OCI-LY1 (cell line): ENCODE measurements around the gene CBX6.

Experiments used
- H2AFZ ChIP-seq: fragments of 200-600 bp; sonication (generic), shearing (Covaris generic); 2 replicates; pipeline ENCODE4 v1.6.0; 2014; ENCODE audit warnings: antibody characterized with exemption, mild to moderate bottlenecking, low read length
- H3F3A ChIP-seq: fragments of 200-600 bp; sonication (generic), shearing (Covaris generic); 2 replicates; pipeline ENCODE4 v1.6.0; 2014; ENCODE audit warnings: mild to moderate bottlenecking, antibody characterized with exemption, low read length, moderate library complexity; ENCODE audit not compliant: insufficient read depth
- H3K27ac ChIP-seq: fragments of 200-600 bp; sonication (generic); 2 replicates; pipeline ENCODE4 v1.5.1; 2014; ENCODE audit warnings: low read length, mixed run types, mild to moderate bottlenecking, low read depth; ENCODE audit not compliant: poor library complexity, severe bottlenecking
- H3K27me3 ChIP-seq: fragments of 200-600 bp; sonication (generic); 2 replicates; pipeline ENCODE4 v1.6.0; 2014; ENCODE audit warnings: antibody characterized with exemption, mild to moderate bottlenecking, low read length, moderate library complexity; ENCODE audit not compliant: insufficient read depth
- H3K36me3 ChIP-seq: fragments of 200-600 bp; sonication (generic); 2 replicates; pipeline ENCODE4 v1.6.1; 2014; ENCODE audit warnings: mild to moderate bottlenecking, antibody characterized with exemption, low read length, moderate library complexity, mixed read lengths; ENCODE audit not compliant: insufficient read depth
- H3K4me1 ChIP-seq: fragments of 200-600 bp; sonication (generic); 2 replicates; pipeline ENCODE4 v1.5.1; 2014; ENCODE audit warnings: mild to moderate bottlenecking, low read length, moderate library complexity; ENCODE audit not compliant: insufficient read depth, severe bottlenecking
- H3K4me2 ChIP-seq: fragments of 200-600 bp; sonication (generic), shearing (Covaris generic); 2 replicates; pipeline ENCODE4 v1.6.1; 2014; ENCODE audit warnings: low read length
- H3K4me3 ChIP-seq: fragments of 200-600 bp; sonication (generic); 2 replicates; pipeline ENCODE4 v1.5.1; 2014; ENCODE audit warnings: low read length, low read depth, mild to moderate bottlenecking, mixed read lengths; ENCODE audit not compliant: poor library complexity, severe bottlenecking
- H3K79me2 ChIP-seq: fragments of 200-600 bp; shearing (Covaris generic); 2 replicates; pipeline ENCODE4 v1.6.1; 2016; ENCODE audit warnings: mixed run types, low read length, mixed read lengths; ENCODE audit not compliant: insufficient read depth
- H3K9ac ChIP-seq: fragments of 200-600 bp; sonication (generic), shearing (Covaris generic); 2 replicates; pipeline ENCODE4 v1.6.1; 2014; ENCODE audit warnings: mild to moderate bottlenecking, low read length, mixed read lengths
- H3K9me2 ChIP-seq: fragments of 200-600 bp; sonication (generic), shearing (Covaris generic); 2 replicates; pipeline ENCODE4 v1.6.1; 2014; ENCODE audit warnings: low read depth, mild to moderate bottlenecking, low read length, mixed read lengths
- H3K9me3 ChIP-seq: fragments of 200-600 bp; shearing (Covaris generic); 2 replicates; pipeline ENCODE4 v1.6.1; 2014; ENCODE audit warnings: low read length, mixed read lengths
- H4K20me1 ChIP-seq: fragments of 200-600 bp; sonication (generic), shearing (Covaris generic); 2 replicates; pipeline ENCODE4 v1.6.0; 2016; ENCODE audit warnings: mild to moderate bottlenecking, low read length; ENCODE audit not compliant: insufficient read depth
- EZH2 ChIP-seq: fragments of 200-600 bp; sonication (generic), shearing (Covaris generic); IDR thresholded peaks from 2 replicates; pipeline ENCODE4 v1.8.0; 2017; ENCODE audit warnings: borderline replicate concordance, mixed run types, mild to moderate bottlenecking, antibody characterized with exemption, low read length, moderate library complexity, mixed read lengths
- TF ChIP-seq, protein P1 (sequence below): fragments of 200-600 bp; sonication (generic), shearing (Covaris generic); IDR thresholded peaks from 2 replicates; pipeline ENCODE4 v1.5.1; 2017; ENCODE audit warnings: mild to moderate bottlenecking, antibody characterized with exemption, low read length, moderate library complexity, mixed read lengths

CBX6 gene

GRCh38 chr22:38831166-38831945, 40.7 kb downstream of the CBX6 start:
- Histone ChIP-seq H3K4me1 (no peaks in the 10 kb centered on the region), H3K4me3 (no peak overlapping the region), H3K27me3 (no peaks in the 10 kb centered on the region; the same call in 1 of the 2 replicates), H2AFZ (no peak overlapping the region), H3K27ac (no peak overlapping the region), H3K36me3 (no peaks in the 10 kb centered on the region), H3K9ac (no peak overlapping the region), H3F3A (no peaks in the 10 kb centered on the region), H3K9me3 (no peaks in the 10 kb centered on the region), H4K20me1 (no peaks in the 10 kb centered on the region), H3K9me2 (no peaks in the 10 kb centered on the region), H3K79me2 (no peaks in the 10 kb centered on the region), H3K4me2 (no peak overlapping the region)
- no peak for TF ChIP-seq EZH2
- TF ChIP-seq, protein P1, sequence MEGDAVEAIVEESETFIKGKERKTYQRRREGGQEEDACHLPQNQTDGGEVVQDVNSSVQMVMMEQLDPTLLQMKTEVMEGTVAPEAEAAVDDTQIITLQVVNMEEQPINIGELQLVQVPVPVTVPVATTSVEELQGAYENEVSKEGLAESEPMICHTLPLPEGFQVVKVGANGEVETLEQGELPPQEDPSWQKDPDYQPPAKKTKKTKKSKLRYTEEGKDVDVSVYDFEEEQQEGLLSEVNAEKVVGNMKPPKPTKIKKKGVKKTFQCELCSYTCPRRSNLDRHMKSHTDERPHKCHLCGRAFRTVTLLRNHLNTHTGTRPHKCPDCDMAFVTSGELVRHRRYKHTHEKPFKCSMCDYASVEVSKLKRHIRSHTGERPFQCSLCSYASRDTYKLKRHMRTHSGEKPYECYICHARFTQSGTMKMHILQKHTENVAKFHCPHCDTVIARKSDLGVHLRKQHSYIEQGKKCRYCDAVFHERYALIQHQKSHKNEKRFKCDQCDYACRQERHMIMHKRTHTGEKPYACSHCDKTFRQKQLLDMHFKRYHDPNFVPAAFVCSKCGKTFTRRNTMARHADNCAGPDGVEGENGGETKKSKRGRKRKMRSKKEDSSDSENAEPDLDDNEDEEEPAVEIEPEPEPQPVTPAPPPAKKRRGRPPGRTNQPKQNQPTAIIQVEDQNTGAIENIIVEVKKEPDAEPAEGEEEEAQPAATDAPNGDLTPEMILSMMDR, result no peak

GRCh38 chr22:38830845-38831108, 41.2 kb downstream of the CBX6 start:
- Histone ChIP-seq H3K4me3 (no peak overlapping the region), H4K20me1 (no peaks in the 10 kb centered on the region), H3K27me3 (no peaks in the 10 kb centered on the region; the same call in 1 of the 2 replicates), H3K9ac (no peak overlapping the region), H3K4me2 (no peak overlapping the region), H3K9me3 (no peaks in the 10 kb centered on the region), H3K9me2 (no peaks in the 10 kb centered on the region), H3K4me1 (no peaks in the 10 kb centered on the region), H3K36me3 (no peaks in the 10 kb centered on the region), H3K27ac (no peak overlapping the region), H3K79me2 (no peaks in the 10 kb centered on the region), H3F3A (no peaks in the 10 kb centered on the region), H2AFZ (no peak overlapping the region)
- no peak for TF ChIP-seq EZH2
- TF ChIP-seq, protein P1, result no peak

DNA sequence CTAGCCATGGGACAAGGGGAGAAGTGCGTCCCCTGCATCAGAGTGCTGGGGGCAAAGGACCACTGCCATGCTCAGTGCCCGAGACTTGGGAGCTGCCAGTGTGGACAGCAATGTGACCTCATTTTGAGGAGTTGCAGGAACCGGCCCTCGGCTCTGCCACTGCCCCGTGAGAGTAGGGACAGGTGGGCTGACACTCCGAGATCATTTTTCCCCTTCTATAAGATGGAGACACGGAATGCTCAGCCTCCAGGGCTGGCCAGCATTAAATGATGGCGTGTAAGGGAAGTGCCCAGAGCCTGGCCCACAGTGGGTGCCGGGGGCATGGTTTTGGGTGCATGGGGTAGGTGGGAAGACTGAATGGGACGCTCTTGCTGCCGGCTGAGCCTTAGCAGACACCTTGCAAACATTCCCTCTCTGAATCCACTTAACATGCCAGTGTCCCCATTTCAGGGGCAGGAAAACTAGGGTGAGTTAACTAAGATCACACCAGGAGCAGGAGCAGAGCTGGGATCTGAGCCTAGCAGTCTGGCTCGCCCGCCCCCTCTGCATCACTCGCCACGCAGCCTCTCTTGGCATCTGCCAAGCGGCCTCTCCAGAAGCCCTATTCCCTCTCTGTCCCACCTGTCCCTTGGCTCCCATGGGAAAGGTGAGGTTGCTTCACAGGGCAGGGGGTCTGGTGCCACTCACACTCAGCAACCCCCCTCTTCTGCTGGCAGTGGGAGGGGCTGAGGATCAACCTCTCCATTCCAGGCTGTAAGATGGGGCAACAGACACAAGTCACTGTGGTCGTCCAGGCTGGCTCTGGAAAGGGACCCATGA, 41.8 kb downstream of the CBX6 start:
- H4K20me1 ChIP-seq, result no peaks in the 10 kb centered on the region
- no peak overlapping the region for H2AFZ ChIP-seq
- H3K36me3 ChIP-seq, result no peaks in the 10 kb centered on the region
- no peak overlapping the region for H3K4me3 ChIP-seq
- no peaks in the 10 kb centered on the region for H3F3A ChIP-seq
- no peak overlapping the region for H3K9ac ChIP-seq
- no peak overlapping the region for H3K4me2 ChIP-seq
- TF ChIP-seq, protein P1, result no peak
- no peak for TF ChIP-seq EZH2
- H3K79me2 ChIP-seq, result no peaks in the 10 kb centered on the region
- no peaks in the 10 kb centered on the region for H3K9me2 ChIP-seq
- no peaks in the 10 kb centered on the region; the same call in 1 of the 2 replicates for H3K27me3 ChIP-seq
- no peak overlapping the region for H3K27ac ChIP-seq
- H3K4me1 ChIP-seq, result no peaks in the 10 kb centered on the region
- H3K9me3 ChIP-seq, result no peaks in the 10 kb centered on the region
